Trophoblast cell (in vitro differentiated cells and primary cell): ENCODE measurements around the gene TCEAL1.
"Not testable (repeated sequence)": the region's sequence is repeated elsewhere in the genome, so short reads cannot be mapped to it uniquely, and the experiment has no call there.

Source experiments
- DNase-seq, 2 donors: peaks; one replicate each; pipeline ENCODE4 v3.0.0-alpha.2; 2016
- H2AFZ ChIP-seq: 2 replicates; pipeline ENCODE4 v1.6.1; 2013; ENCODE audit warnings: low read length, moderate library complexity, mild to moderate bottlenecking; ENCODE audit not compliant: insufficient read depth, poor library complexity
- H2AK5ac ChIP-seq: 2 replicates; pipeline ENCODE4 v1.6.1; 2013; ENCODE audit warnings: mild to moderate bottlenecking, low read length
- H2BK120ac ChIP-seq: 2 replicates; pipeline ENCODE4 v1.6.1; 2013; ENCODE audit warnings: low read length, mild to moderate bottlenecking, moderate library complexity; ENCODE audit not compliant: insufficient read depth, poor library complexity
- H2BK12ac ChIP-seq: 2 replicates; pipeline ENCODE4 v1.6.1; 2013; ENCODE audit warnings: mild to moderate bottlenecking, low read length, moderate library complexity
- H2BK5ac ChIP-seq: 2 replicates; pipeline ENCODE4 v1.6.1; 2013; ENCODE audit warnings: low read length, low read depth, moderate library complexity, mild to moderate bottlenecking; ENCODE audit not compliant: poor library complexity
- H3K14ac ChIP-seq: 2 replicates; pipeline ENCODE4 v1.6.1; 2013; ENCODE audit warnings: mild to moderate bottlenecking, low read length
- H3K18ac ChIP-seq: 2 replicates; pipeline ENCODE4 v1.6.1; 2013; ENCODE audit warnings: mild to moderate bottlenecking, low read length
- H3K23ac ChIP-seq: 2 replicates; pipeline ENCODE4 v1.6.1; 2013; ENCODE audit warnings: low read length
- H3K27ac ChIP-seq: 2 replicates; pipeline ENCODE4 v1.5.1; 2013; ENCODE audit warnings: low read depth, mild to moderate bottlenecking, inconsistent platforms, low read length, moderate library complexity
- H3K27me3 ChIP-seq: 2 replicates; pipeline ENCODE4 v1.6.1; 2013; ENCODE audit warnings: inconsistent platforms, mild to moderate bottlenecking, low read length, moderate library complexity; ENCODE audit not compliant: insufficient read depth
- H3K36me3 ChIP-seq, 2 experiments: 1 replicate in 1 of 2; 2 replicates in 1 of 2; pipeline ENCODE4 v1.6.1; 2013; ENCODE audit warnings: low read length in 2 of 2, mild to moderate bottlenecking in 2 of 2, moderate library complexity in 1 of 2; ENCODE audit not compliant: insufficient read depth in 2 of 2, control insufficient read depth in 1 of 2
- H3K4ac ChIP-seq: 2 replicates; pipeline ENCODE4 v1.6.1; 2013; ENCODE audit warnings: low read depth, mild to moderate bottlenecking, low read length, moderate library complexity
- H3K4me1 ChIP-seq, 2 experiments: 1 replicate in 1 of 2; 2 replicates in 1 of 2; pipeline ENCODE4 v1.6.1; 2013; ENCODE audit warnings: low read length in 2 of 2, mild to moderate bottlenecking in 2 of 2, moderate library complexity in 1 of 2; ENCODE audit not compliant: insufficient read depth in 2 of 2, control insufficient read depth in 1 of 2
- H3K4me2 ChIP-seq: 2 replicates; pipeline ENCODE4 v1.6.1; 2013; ENCODE audit warnings: inconsistent platforms, mild to moderate bottlenecking, low read length, moderate library complexity
- H3K4me3 ChIP-seq: 2 replicates; pipeline ENCODE4 v1.5.1; 2013; ENCODE audit warnings: mild to moderate bottlenecking, low read depth, low read length, inconsistent platforms
- H3K79me1 ChIP-seq: one replicate; pipeline ENCODE4 v1.6.1; 2013; ENCODE audit warnings: low read length
- H3K79me2 ChIP-seq: 2 replicates; pipeline ENCODE4 v1.6.1; 2013; ENCODE audit warnings: low read length, mild to moderate bottlenecking; ENCODE audit not compliant: control insufficient read depth, insufficient read depth, poor library complexity
- H3K9ac ChIP-seq: 2 replicates; pipeline ENCODE4 v1.6.1; 2013; ENCODE audit warnings: mild to moderate bottlenecking, low read length
- H3K9me3 ChIP-seq: 2 replicates; pipeline ENCODE4 v1.6.1; 2013; ENCODE audit warnings: low read depth, mild to moderate bottlenecking, control low read depth, inconsistent platforms, low read length; ENCODE audit not compliant: insufficient read depth
- H4K12ac ChIP-seq: 2 replicates; pipeline ENCODE4 v1.6.1; 2013; ENCODE audit warnings: low read depth, mild to moderate bottlenecking, low read length, moderate library complexity
- H4K8ac ChIP-seq: 2 replicates; pipeline ENCODE4 v1.6.1; 2013; ENCODE audit warnings: low read depth, mild to moderate bottlenecking, low read length, moderate library complexity
- H4K91ac ChIP-seq: one replicate; pipeline ENCODE4 v1.6.1; 2013; ENCODE audit warnings: low read depth, mild to moderate bottlenecking, low read length, moderate library complexity
- WGBS: extraction: QIAGEN DNeasy Blood & Tissue Kit; methylation state at CpG from one replicate; pipeline ENCODE4 v1.1.7; 2013; ENCODE audit warnings: missing lambda C conversion rate; ENCODE audit not compliant: insufficient read length, insufficient coverage; ENCODE audit errors: extremely low coverage; 5-methylcytosine and 5-hydroxymethylcytosine counted together

TCEAL1 gene

DNA sequence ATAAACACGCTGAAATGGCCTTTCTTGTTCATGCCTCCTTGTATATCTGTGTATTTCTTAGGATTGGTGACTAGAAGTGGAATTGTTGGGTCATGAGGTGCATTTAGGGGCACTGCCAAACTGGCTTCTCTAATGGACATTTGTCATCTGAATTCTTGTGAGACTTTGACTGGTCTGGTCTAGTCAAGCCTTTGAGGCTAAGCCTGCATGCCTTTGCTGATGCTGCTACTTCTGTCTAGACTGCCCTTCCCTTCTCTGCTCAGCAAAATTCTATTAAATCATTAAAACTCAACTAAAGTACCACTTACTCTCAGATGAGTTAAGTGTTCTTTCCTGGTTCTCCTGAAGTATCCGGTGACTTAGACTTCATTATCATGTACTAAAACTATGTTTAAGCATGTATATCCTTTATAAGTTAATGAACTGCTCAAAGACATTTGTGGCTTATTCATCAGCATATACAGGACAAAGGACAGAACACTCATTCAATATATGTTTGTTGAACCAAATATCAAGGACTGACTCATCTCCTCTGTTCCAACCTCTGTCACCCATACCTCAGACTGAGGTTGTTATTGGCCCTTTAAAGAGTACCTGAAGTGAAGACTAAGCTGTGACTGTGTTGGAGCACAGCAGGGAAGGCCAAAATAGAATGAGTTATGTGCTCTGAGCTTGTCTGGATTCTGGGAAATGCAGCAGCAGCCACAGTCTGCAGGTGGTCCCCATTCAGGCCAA, 9.0 kb downstream of the TCEAL1 start:
- Histone ChIP-seq H3K4ac (no peak overlapping the region), H3K18ac (no peak overlapping the region), H3K27ac (peak overlapping the region; percentile 83), H3K14ac (peak overlapping the region; percentile 57), H3K23ac (no peak overlapping the region), H3K4me2 (no peak overlapping the region), H4K91ac (peak overlapping the region; percentile 79), H2AFZ (no peak overlapping the region), H2BK5ac (peak overlapping the region; percentile 35), H4K12ac (peak overlapping the region; percentile 57), H3K27me3 (no peaks in the 10 kb centered on the region), H3K9ac (no peak overlapping the region), H2BK12ac (peak overlapping the region; percentile 43), H3K79me2 (no peaks in the 10 kb centered on the region), H3K4me3 (no peak overlapping the region), H3K79me1 (peaks cover 5% of the 10 kb centered on the region), H2AK5ac (peak overlapping the region; percentile 83), H3K9me3 (no peaks in the 10 kb centered on the region), H3K4me1 (peaks cover 5 to 11% of the 10 kb centered on the region in 2 experiments), H2BK120ac (peak overlapping the region; percentile 62), H4K8ac (peak overlapping the region; percentile 47), H3K36me3 (no peaks in the 10 kb centered on the region)
- WGBS: no CpG with 5 or more reads among the region's 2 CpGs
- no peak for DNase-seq

DNA sequence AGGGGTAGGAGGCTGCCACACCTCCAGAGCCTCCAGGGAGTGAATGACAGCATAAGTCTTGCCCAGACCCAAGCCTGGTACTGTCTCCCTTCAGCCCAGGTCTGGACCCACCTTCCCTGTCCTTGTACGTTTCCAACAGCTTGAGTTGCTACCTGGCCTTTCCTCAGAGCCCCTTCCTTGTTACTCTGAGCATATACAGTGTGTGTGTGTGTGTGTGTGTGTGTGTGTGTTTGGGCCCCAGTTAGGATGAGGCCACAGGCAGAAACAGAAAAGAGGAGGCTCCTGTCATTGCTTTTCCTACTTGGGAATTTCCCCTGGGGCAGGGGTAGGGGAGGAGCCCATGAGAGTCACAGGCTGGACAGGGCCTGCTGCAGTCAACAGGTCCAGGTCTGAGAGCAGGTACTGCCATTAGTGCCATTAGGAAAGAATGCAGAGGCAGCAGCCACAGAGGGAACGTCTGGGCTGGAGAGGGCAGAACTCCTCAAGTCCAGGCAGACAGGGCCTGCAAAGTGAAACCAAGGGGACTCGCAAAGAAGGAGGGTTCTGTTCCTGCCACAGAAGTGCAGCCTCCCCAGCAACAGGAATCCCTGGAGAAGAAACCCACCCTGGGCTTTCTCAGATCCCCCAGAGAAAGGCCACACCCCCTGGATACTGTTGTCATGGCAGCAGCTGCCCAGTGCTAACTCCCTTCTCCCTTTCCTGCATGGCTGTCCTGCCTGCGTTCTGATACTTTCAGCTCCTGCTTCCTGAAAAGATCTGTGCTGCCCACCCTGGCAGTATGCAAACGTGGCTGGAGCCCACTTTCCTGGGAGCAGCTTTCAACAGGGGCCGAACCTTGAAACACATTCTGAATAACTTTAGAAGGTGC, 9.9 kb downstream of the TCEAL1 start:
- not testable (repeated sequence) for H3K27me3 ChIP-seq, H3K9ac ChIP-seq, H3K79me2 ChIP-seq, H3K4ac ChIP-seq, H3K79me1 ChIP-seq, H3K9me3 ChIP-seq, H3K4me2 ChIP-seq, H2AFZ ChIP-seq, H3K4me1 ChIP-seq, H3K36me3 ChIP-seq, H3K18ac ChIP-seq, H3K4me3 ChIP-seq, H3K23ac ChIP-seq, H3K14ac ChIP-seq, DNase-seq
- Histone ChIP-seq H4K8ac (peak overlapping the region; percentile 47), H2BK12ac (peak overlapping the region; percentile 43), H4K91ac (peak overlapping the region; percentile 79), H4K12ac (peak overlapping the region; percentile 57), H2AK5ac (peak overlapping the region; percentile 83), H2BK5ac (peak overlapping the region; percentile 35), H3K27ac (peak overlapping the region; percentile 83), H2BK120ac (peak overlapping the region; percentile 62)
- WGBS: no CpG with 5 or more reads among the region's 6 CpGs

DNA sequence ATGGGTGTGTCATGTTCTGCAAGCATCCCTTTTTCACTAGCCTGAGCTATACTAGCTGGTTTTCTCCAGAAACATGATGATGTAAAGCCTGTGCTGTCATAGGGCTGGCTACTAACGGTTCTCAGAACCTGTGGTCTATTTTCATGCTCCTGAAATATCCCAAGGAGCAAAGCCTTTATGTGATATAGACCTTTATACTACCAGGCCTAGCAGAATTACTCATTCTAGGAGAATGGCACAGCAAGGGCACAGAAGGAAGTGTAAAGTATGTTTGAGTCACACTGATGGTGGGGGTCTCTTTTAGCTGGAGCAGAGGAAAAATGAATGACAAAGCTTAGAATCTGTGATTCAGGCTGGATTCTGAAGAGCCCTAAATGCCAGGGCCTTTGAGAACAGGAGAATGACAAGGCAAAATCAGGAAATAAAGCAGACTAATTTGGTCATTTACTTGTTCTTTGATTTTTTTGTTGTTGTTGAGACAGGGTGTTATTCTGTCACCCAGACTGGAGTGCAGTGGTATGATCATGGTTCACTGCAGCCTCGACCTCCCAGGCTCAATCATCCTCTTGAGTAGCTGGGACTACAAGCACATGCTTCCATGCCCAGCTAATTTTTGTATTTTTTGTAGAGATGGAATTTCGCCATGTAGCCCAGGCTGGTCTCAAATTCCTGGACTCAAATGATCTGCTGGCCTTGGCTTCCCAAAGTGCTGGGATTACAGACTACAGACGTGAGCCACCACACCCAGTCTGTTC, 11.8 kb downstream of the TCEAL1 start:
- H2BK5ac ChIP-seq: no peak overlapping the region
- H3K9me3 ChIP-seq: no peaks in the 10 kb centered on the region
- no peak overlapping the region for H4K91ac ChIP-seq
- no peak overlapping the region for H3K14ac ChIP-seq
- H2BK12ac ChIP-seq: no peak overlapping the region
- no peak overlapping the region for H3K4ac ChIP-seq
- no peak overlapping the region for H3K4me2 ChIP-seq
- H2BK120ac ChIP-seq: no peak overlapping the region
- DNase-seq: no peak
- H3K79me1 ChIP-seq: peaks cover 5% of the 10 kb centered on the region
- H3K4me3 ChIP-seq: no peak overlapping the region
- H3K23ac ChIP-seq: no peak overlapping the region
- H3K9ac ChIP-seq: no peak overlapping the region
- H2AK5ac ChIP-seq: no peak overlapping the region
- no peak overlapping the region for H2AFZ ChIP-seq
- H4K8ac ChIP-seq: no peak overlapping the region
- no peaks in the 10 kb centered on the region for H3K27me3 ChIP-seq
- H3K18ac ChIP-seq: no peak overlapping the region
- H3K36me3 ChIP-seq: no peaks in the 10 kb centered on the region
- no peak overlapping the region for H4K12ac ChIP-seq
- H3K27ac ChIP-seq: no peak overlapping the region
- no CpG with 5 or more reads among the region's 4 CpGs for WGBS
- H3K4me1 ChIP-seq: peaks cover 5 to 7% of the 10 kb centered on the region in 2 experiments
- no peaks in the 10 kb centered on the region for H3K79me2 ChIP-seq

DNA sequence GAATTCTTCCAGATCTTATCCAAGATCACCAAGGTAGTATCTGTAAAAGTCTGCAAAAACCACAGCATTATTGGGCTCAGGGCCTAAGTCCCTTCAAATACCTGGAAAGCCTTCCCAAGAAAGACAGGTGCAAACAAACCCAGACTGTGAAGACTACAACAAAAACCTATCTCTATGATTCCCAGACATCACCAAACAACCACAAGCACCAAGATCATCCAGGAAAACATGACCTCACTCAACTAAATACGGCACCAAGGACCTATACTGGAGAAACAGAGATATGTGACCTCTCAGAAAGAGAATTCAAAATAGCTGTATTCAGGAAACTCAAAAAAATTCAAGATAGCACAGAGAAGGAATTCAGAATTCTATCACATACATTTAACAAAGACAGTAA, 15.3 kb downstream of the TCEAL1 start:
- Histone ChIP-seq H2BK120ac (no peak overlapping the region), H3K14ac (no peak overlapping the region), H4K8ac (no peak overlapping the region), H3K9me3 (no peaks in the 10 kb centered on the region), H3K9ac (no peak overlapping the region), H2BK12ac (no peak overlapping the region), H3K27me3 (no peaks in the 10 kb centered on the region), H2AFZ (no peak overlapping the region), H4K12ac (no peak overlapping the region), H3K79me2 (no peaks in the 10 kb centered on the region), H3K18ac (no peak overlapping the region), H3K4me1 (peaks cover 0 to 2% of the 10 kb centered on the region in 2 experiments), H3K4ac (no peak overlapping the region), H3K23ac (no peak overlapping the region), H2AK5ac (no peak overlapping the region), H3K4me3 (no peak overlapping the region), H3K27ac (no peak overlapping the region), H4K91ac (no peak overlapping the region), H3K36me3 (no peaks in the 10 kb centered on the region), H2BK5ac (no peak overlapping the region), H3K4me2 (no peak overlapping the region), H3K79me1 (no peaks in the 10 kb centered on the region)
- no peak for DNase-seq
- no CpG with 5 or more reads among the region's 1 CpG for WGBS
